ENCODE data around the gene PTRH2.

- TF ChIP-seq EZH2 (IDR thresholded peaks at IDR 0.05; ENCODE audit: borderline replicate concordance): no peak
- no peak for TF ChIP-seq CTCF (IDR thresholded peaks at IDR 0.05; ENCODE audit: poor library complexity)
- TF ChIP-seq EZH2phosphoT487 (IDR thresholded peaks at IDR 0.05; ENCODE audit: low read depth, severe bottlenecking, unreplicated experiment): no peak
Measured at GRCh38 chr17:59719526-59719925, 12.3 kb upstream of the PTRH2 start.
